ENCODE results near the gene RAB37. TPM values are rescaled to one million over a fixed set of nuclear protein-coding genes. Genes with fewer than 3 reads are reported as not detected.

RAB37 gene
- total and polyA plus RNA-seq, 2 donors from 2014 or later, result 1.7 to 5.6 TPM

GRCh38 chr17:74742978-74743545 lies 6.0 kb downstream of the RAB37 start:
- Histone ChIP-seq H3K4me3 (ENCODE audit: low read length in 3 of 3) (no peak overlapping the region), H3K9ac (ENCODE audit: low read length in 3 of 3) (no peak overlapping the region), H3K4me1 (ENCODE audit: control insufficient read depth in 2 of 3, insufficient read depth in 2 of 3, low read depth in 1 of 3, low read length in 3 of 3) (peaks cover 3 to 24% (median 3%) of the 10 kb centered on the region in 3 donors), H3K9me3 (ENCODE audit: control insufficient read depth in 2 of 3, insufficient read depth in 1 of 3, low read length in 3 of 3) (no peaks in the 10 kb centered on the region), H3K27ac (ENCODE audit: low read depth in 2 of 2, low read length in 2 of 2) (no peak overlapping the region), H3K27me3 (ENCODE audit: control insufficient read depth, insufficient read depth, low read length) (no peaks in the 10 kb centered on the region), H3K36me3 (ENCODE audit: control insufficient read depth in 2 of 3, insufficient read depth in 3 of 3, low read length in 3 of 3) (no peaks in the 10 kb centered on the region)
- no peak for TF ChIP-seq CTCF (IDR thresholded peaks at IDR 0.05; ENCODE audit: borderline replicate concordance, extremely low read depth, insufficient read depth)
- intact Hi-C loops (cut with DNase I), result loop anchor here (10.0 kb wide), 1 partner anchor 122 kb away; no protein-coding TSS in a partner anchor
- FAIRE-seq (no peak), DNase-seq (no peak)

GRCh38 chr17:74743755-74744154 lies 6.7 kb downstream of the RAB37 start:
- no peaks in the 10 kb centered on the region for H3K27me3 ChIP-seq (ENCODE audit: control insufficient read depth, insufficient read depth, low read length)
- intact Hi-C loops (cut with DNase I), result loop anchor here (10.0 kb wide), 1 partner anchor 121 kb away; no protein-coding TSS in a partner anchor

GRCh38 chr17:74744349-74744713 lies 7.3 kb downstream of the RAB37 start:
- Histone ChIP-seq H3K4me1 (ENCODE audit: control insufficient read depth in 2 of 3, insufficient read depth in 2 of 3, low read depth in 1 of 3, low read length in 3 of 3) (peaks cover 3 to 26% (median 3%) of the 10 kb centered on the region in 3 donors), H3K9ac (ENCODE audit: low read length in 3 of 3) (no peak overlapping the region), H3K36me3 (ENCODE audit: control insufficient read depth in 2 of 3, insufficient read depth in 3 of 3, low read length in 3 of 3) (no peaks in the 10 kb centered on the region), H3K9me3 (ENCODE audit: control insufficient read depth in 2 of 3, insufficient read depth in 1 of 3, low read length in 3 of 3) (no peaks in the 10 kb centered on the region), H3K27ac (ENCODE audit: low read depth in 2 of 2, low read length in 2 of 2) (no peak overlapping the region), H3K4me3 (ENCODE audit: low read length in 3 of 3) (no peak overlapping the region), H3K27me3 (ENCODE audit: control insufficient read depth, insufficient read depth, low read length) (no peaks in the 10 kb centered on the region)
- no peak for FAIRE-seq
- no peak for TF ChIP-seq CTCF (IDR thresholded peaks at IDR 0.05; ENCODE audit: borderline replicate concordance, extremely low read depth, insufficient read depth)
- no peak for DNase-seq
- intact Hi-C loops (cut with DNase I), result loop anchor here (10.0 kb wide), 1 partner anchor 120 kb away; no protein-coding TSS in a partner anchor

More at GRCh38 chr17:74743755-74744154, 6.7 kb downstream of the RAB37 start:
- peaks cover 3 to 21% (median 3%) of the 10 kb centered on the region in 3 donors for H3K4me1 ChIP-seq (ENCODE audit: control insufficient read depth in 2 of 3, insufficient read depth in 2 of 3, low read depth in 1 of 3, low read length in 3 of 3)
- TF ChIP-seq CTCF (IDR thresholded peaks at IDR 0.05; ENCODE audit: borderline replicate concordance, extremely low read depth, insufficient read depth), result no peak
- H3K36me3 ChIP-seq (ENCODE audit: control insufficient read depth in 2 of 3, insufficient read depth in 3 of 3, low read length in 3 of 3), result no peaks in the 10 kb centered on the region
- no peak overlapping the region for H3K27ac ChIP-seq (ENCODE audit: low read depth in 2 of 2, low read length in 2 of 2)
- H3K9me3 ChIP-seq (ENCODE audit: control insufficient read depth in 2 of 3, insufficient read depth in 1 of 3, low read length in 3 of 3), result no peaks in the 10 kb centered on the region
- FAIRE-seq (no peak), DNase-seq (no peak)
- H3K9ac ChIP-seq (ENCODE audit: low read length in 3 of 3), result no peak overlapping the region
- no peak overlapping the region for H3K4me3 ChIP-seq (ENCODE audit: low read length in 3 of 3)

All from kidney (tissue), 14 donors.